Esophagus squamous epithelium (tissue), 5 donors: Measurements from ENCODE around the gene SLC22A7. TPM values are rescaled to one million over a fixed set of nuclear protein-coding genes. Genes with fewer than 3 reads are reported as not detected.

Experiments
- DNase-seq: peaks from one replicate; lab custom pipeline; 2025; lab: John Stamatoyannopoulos, UW
- H3K27ac ChIP-seq, 4 donors: fragments of 200-600 bp; sonication (generic); one replicate each; pipeline ENCODE4 v1.5.1; 2016 to 2019; ENCODE audit warnings: mild to moderate bottlenecking in 1 of 4
- H3K27me3 ChIP-seq, 4 donors: fragments of 200-600 bp; sonication (generic); 1 replicate in 3 of 4; 2 replicates in 1 of 4; pipeline versions ENCODE4 v1.5.1 to v1.6.0; 2017 to 2021; ENCODE audit warnings: antibody characterized with exemption in 1 of 4
- H3K36me3 ChIP-seq, 3 donors: fragments of 200-600 bp; sonication (generic); one replicate each; pipeline ENCODE4 v1.5.1; 2016 to 2019
- H3K4me1 ChIP-seq, 3 donors: fragments of 200-600 bp; sonication (generic); one replicate each; pipeline ENCODE4 v1.5.1; 2017 to 2019
- H3K4me3 ChIP-seq, 4 donors: fragments of 200-600 bp; sonication (generic); 1 replicate in 3 of 4; 2 replicates in 1 of 4; pipeline ENCODE4 v1.5.1; 2016 to 2019; ENCODE audit warnings: mild to moderate bottlenecking in 2 of 4, moderate library complexity in 1 of 4
- H3K9me3 ChIP-seq, 3 donors: fragments of 200-600 bp; sonication (generic); one replicate each; pipeline ENCODE4 v1.5.1; 2016 to 2019
- POLR2A ChIP-seq, 4 donors: fragments of 450-650 bp; IDR thresholded peaks; one replicate each; pipeline ENCODE4 v1.6.1; 2017; ENCODE audit warnings: antibody characterized with exemption in 4 of 4, mild to moderate bottlenecking in 4 of 4, moderate library complexity in 3 of 4
- WGBS, 2 donors: methylation state at CpG; one replicate each; pipeline ENCODE4 v1.1.5; 2018; 5-methylcytosine and 5-hydroxymethylcytosine counted together
- intact Hi-C: fragments of 100-400 bp; cut with DNase I; formaldehyde crosslinking; loops from one replicate; pipeline ENCODE4 v1.15.0; 2022
- total RNA-seq, 4 donors: library from RNA; depleted of rRNA; stranded (reverse); fragments of >200 nt; gene quantifications; one replicate each; pipeline ENCODE4 v1.1.0, GENCODE V29; 2016
- TF ChIP-seq, protein P1 (sequence below), 6 experiments: fragments of 450-650 bp in 4 of 6; fragments of 200-600 bp in 2 of 6; sonication (generic) in 2 of 6; IDR thresholded peaks; one replicate each; pipeline ENCODE4 v1.5.1; 2016 to 2019; ENCODE audit warnings: antibody characterized with exemption in 6 of 6, mild to moderate bottlenecking in 4 of 6, moderate library complexity in 4 of 6
- donor health status: DM: yes; HTN: yes; CAD: no.

The SLC22A7 gene
- total RNA-seq, 4 donors from 2014 or later, result not detected

GRCh38 chr6:43254138-43254817, 43.8 kb upstream of the SLC22A7 start:
- Histone ChIP-seq H3K27ac (no peak overlapping the region), H3K9me3 (no peaks in the 10 kb centered on the region), H3K4me1 (peaks cover 0 to 5% (median 0%) of the 10 kb centered on the region in 3 donors), H3K36me3 (no peaks in the 10 kb centered on the region), H3K27me3 (peaks cover 0 to 81% (median 0%) of the 10 kb centered on the region in 4 donors), H3K4me3 (no peak overlapping the region)
- DNase-seq, result no peak
- TF ChIP-seq, protein P1, sequence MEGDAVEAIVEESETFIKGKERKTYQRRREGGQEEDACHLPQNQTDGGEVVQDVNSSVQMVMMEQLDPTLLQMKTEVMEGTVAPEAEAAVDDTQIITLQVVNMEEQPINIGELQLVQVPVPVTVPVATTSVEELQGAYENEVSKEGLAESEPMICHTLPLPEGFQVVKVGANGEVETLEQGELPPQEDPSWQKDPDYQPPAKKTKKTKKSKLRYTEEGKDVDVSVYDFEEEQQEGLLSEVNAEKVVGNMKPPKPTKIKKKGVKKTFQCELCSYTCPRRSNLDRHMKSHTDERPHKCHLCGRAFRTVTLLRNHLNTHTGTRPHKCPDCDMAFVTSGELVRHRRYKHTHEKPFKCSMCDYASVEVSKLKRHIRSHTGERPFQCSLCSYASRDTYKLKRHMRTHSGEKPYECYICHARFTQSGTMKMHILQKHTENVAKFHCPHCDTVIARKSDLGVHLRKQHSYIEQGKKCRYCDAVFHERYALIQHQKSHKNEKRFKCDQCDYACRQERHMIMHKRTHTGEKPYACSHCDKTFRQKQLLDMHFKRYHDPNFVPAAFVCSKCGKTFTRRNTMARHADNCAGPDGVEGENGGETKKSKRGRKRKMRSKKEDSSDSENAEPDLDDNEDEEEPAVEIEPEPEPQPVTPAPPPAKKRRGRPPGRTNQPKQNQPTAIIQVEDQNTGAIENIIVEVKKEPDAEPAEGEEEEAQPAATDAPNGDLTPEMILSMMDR (IDR thresholded peaks at IDR 0.05), result no peak
- TF ChIP-seq POLR2A (IDR thresholded peaks at IDR 0.05), result no peak
- WGBS, 2 donors, result 89 to 94% methylated on average over 11 of the region's 15 CpGs
- intact Hi-C loops, result no loop called here

DNA sequence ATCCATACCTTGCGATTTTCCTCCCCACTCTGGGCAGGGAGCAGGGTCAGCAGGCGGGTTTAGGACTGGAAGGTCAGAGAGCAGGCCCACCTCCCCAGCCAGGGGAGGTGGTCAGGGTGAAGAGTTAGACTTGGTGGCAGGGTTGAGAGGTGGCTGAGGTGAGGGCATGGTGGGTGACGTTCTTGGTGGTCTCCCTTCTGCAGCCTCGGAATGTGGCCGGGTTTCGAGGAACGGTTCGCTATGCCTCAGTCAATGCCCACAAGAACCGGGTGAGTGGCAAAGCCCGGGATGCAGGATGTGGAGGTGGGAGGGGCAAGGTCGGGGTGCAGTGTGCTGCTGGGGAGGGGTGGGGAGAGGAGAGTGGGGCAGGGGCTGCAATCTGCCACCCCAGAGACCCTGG, 43.2 kb upstream of the SLC22A7 start:
- peaks cover 0 to 82% (median 0%) of the 10 kb centered on the region in 4 donors for H3K27me3 ChIP-seq
- H3K4me3 ChIP-seq, result no peak overlapping the region
- peaks cover 0 to 5% (median 0%) of the 10 kb centered on the region in 3 donors for H3K4me1 ChIP-seq
- TF ChIP-seq POLR2A (IDR thresholded peaks at IDR 0.05), result no peak
- TF ChIP-seq, protein P1 (IDR thresholded peaks at IDR 0.05), result no peak
- no peak overlapping the region for H3K27ac ChIP-seq
- intact Hi-C loops, result no loop called here
- 87% methylated on average over 3 to 10 of the region's 11 CpGs for WGBS, 2 donors
- no peaks in the 10 kb centered on the region for H3K9me3 ChIP-seq
- no peak for DNase-seq
- no peaks in the 10 kb centered on the region for H3K36me3 ChIP-seq

DNA sequence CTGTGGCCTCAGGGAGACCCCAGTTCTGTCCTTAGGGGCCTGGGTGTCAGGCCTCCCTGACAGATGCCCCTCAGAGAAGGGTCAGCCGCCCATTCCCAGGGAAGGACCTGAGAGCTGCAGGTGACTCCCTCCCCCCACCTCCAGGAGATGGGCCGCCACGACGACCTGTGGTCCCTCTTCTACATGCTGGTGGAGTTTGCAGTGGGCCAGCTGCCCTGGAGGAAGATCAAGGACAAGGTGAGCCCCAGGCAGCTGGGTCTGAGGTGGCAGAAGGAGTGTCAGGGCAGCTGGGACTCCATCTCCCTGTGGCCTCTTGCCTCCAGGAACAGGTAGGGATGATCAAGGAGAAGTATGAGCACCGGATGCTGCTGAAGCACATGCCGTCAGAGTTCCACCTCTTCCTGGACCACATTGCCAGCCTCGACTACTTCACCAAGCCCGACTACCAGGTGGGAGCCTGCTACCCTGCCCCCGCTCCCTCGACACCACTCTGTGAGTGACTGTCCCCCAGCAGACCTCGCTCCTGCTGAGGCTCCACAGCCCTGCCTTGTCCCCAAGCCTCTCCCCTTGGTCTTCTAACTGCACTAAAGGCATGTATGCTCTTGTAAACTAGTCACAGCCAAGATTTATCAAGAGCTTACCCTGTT, 42.5 kb upstream of the SLC22A7 start:
- no peak for DNase-seq
- 63 to 66% methylated on average over 7 of the region's 11 CpGs for WGBS, 2 donors
- Histone ChIP-seq H3K36me3 (no peaks in the 10 kb centered on the region), H3K9me3 (no peaks in the 10 kb centered on the region), H3K4me3 (no peak overlapping the region), H3K4me1 (peaks cover 0 to 5% (median 0%) of the 10 kb centered on the region in 3 donors), H3K27ac (no peak overlapping the region), H3K27me3 (peaks cover 0 to 80% (median 0%) of the 10 kb centered on the region in 4 donors)
- no peak for TF ChIP-seq POLR2A (IDR thresholded peaks at IDR 0.05)
- TF ChIP-seq, protein P1 (IDR thresholded peaks at IDR 0.05), result no peak
- intact Hi-C loops, result no loop called here

- H3K4me3 ChIP-seq, result no peak overlapping the region
- H3K27ac ChIP-seq, result no peak overlapping the region
- no peak for DNase-seq
- H3K36me3 ChIP-seq, result no peaks in the 10 kb centered on the region
- TF ChIP-seq, protein P1 (IDR thresholded peaks at IDR 0.05), result no peak
- no peak for TF ChIP-seq POLR2A (IDR thresholded peaks at IDR 0.05)
- no peaks in the 10 kb centered on the region for H3K9me3 ChIP-seq
- intact Hi-C loops, result no loop called here
- whole genome bisulfite sequencing, 2 donors, result 85 to 89% methylated on average over 6 to 7 of the region's 9 CpGs
- H3K4me1 ChIP-seq, result no peaks in the 10 kb centered on the region
- H3K27me3 ChIP-seq, result peaks cover 0 to 67% (median 0%) of the 10 kb centered on the region in 4 donors
These were observed 41.2 kb upstream of the SLC22A7 start for GRCh38 chr6:43256670-43257366.
